GM12892 (cell line): ENCODE measurements around the gene MRPL33.

Experiments
- POLR2A ChIP-seq: IDR thresholded peaks from 2 replicates; pipeline ENCODE4 v1.6.1; 2011; ENCODE audit warnings: low read depth, low read length, control low read depth
- POLR2AphosphoS5 ChIP-seq: IDR thresholded peaks from 2 replicates; pipeline ENCODE4 v1.6.1; 2011; ENCODE audit warnings: low read depth, low read length, control low read depth

DNA sequence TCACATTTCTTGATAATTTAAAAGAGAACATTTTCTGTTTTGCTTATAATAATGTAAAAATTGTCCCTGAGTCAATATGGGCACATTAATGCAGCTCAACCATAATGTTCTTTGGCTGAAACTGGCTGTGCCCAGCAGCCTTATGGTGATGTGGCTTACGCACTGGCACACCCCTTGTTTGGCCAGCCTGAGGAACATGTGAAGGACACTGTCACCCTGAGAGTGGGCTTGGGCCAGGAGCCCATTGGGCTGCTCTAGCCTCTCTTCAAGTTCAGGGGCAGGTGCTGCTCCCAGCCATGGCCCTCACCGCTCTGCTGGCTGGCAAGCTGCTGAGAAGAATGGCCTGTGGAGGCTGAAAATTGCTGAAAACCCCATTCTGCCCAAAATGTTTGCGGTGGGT, 37.5 kb downstream of the MRPL33 start:
- no peak for TF ChIP-seq POLR2A
- TF ChIP-seq POLR2AphosphoS5, result no peak
